Measurements from ENCODE around the gene PTPRG. TPM values are rescaled to one million over a fixed set of nuclear protein-coding genes. Genes with fewer than 3 reads are reported as not detected.

Gene PTPRG
- total RNA-seq, 1 experiment from 2014 or later: 0.73 TPM

DNA sequence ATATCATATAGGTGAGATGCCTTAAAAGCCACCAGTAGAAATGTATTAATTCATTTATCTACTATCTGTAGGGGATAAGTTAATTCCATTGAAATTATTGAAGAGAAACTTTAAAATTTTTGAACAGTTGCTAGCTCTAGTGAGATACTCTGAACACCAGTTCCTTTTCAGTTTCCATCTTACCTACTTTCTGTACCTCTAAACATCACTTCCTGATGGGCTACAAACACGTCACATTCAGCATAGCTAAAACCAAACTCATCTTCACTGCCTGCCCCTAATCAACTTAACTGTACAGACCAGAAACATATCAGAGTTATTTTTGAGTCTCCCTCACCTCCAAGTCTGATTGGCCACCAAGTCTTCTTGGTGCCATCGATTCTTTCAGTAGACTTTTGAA is 723.1 kb downstream of the PTPRG start:
- no peak for ATAC-seq
- no peaks in the 10 kb centered on the region for H3K4me1 ChIP-seq (ENCODE audit: insufficient read depth, low read length)
- no peaks in the 10 kb centered on the region for H3K9me2 ChIP-seq (replicated peaks; ENCODE audit: low read length)
- H4K20me1 ChIP-seq (ENCODE audit: low read length): no peaks in the 10 kb centered on the region
- ChIA-PET POLR2A (ENCODE audit: unreplicated experiment) (no interaction called here), CTCF (no interaction called here)
- H3K79me2 ChIP-seq (ENCODE audit: low read length): no peaks in the 10 kb centered on the region
- no peaks in the 10 kb centered on the region for H3K9me3 ChIP-seq (ENCODE audit: low read length)
- H3K27ac ChIP-seq (ENCODE audit: low read length): no peak overlapping the region
- H3K27me3 ChIP-seq (ENCODE audit: low read length): no peaks in the 10 kb centered on the region
- BruUV-seq (replicated peaks): no TSS peak
- no peak overlapping the region for H3K4me2 ChIP-seq (ENCODE audit: low read length)
- no peak overlapping the region for H2AFZ ChIP-seq (ENCODE audit: low read length)
- intact Hi-C loops (cut with micrococcal nuclease): no loop called here
- no peaks in the 10 kb centered on the region for H3K36me3 ChIP-seq (ENCODE audit: low read depth, low read length)
- DNase-seq: no peak
- H3K4me3 ChIP-seq (ENCODE audit: low read length): no peak overlapping the region
- no peak overlapping the region for H3K9ac ChIP-seq (ENCODE audit: low read length)
- TF ChIP-seq EZH2 (IDR thresholded peaks at IDR 0.05; ENCODE audit: low read length, unreplicated experiment): no peak
- no peak for TF ChIP-seq EZH2phosphoT487 (IDR thresholded peaks at IDR 0.05; ENCODE audit: borderline replicate concordance, low read length)
- TF ChIP-seq, protein P1, sequence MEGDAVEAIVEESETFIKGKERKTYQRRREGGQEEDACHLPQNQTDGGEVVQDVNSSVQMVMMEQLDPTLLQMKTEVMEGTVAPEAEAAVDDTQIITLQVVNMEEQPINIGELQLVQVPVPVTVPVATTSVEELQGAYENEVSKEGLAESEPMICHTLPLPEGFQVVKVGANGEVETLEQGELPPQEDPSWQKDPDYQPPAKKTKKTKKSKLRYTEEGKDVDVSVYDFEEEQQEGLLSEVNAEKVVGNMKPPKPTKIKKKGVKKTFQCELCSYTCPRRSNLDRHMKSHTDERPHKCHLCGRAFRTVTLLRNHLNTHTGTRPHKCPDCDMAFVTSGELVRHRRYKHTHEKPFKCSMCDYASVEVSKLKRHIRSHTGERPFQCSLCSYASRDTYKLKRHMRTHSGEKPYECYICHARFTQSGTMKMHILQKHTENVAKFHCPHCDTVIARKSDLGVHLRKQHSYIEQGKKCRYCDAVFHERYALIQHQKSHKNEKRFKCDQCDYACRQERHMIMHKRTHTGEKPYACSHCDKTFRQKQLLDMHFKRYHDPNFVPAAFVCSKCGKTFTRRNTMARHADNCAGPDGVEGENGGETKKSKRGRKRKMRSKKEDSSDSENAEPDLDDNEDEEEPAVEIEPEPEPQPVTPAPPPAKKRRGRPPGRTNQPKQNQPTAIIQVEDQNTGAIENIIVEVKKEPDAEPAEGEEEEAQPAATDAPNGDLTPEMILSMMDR (conservative IDR thresholded peaks at IDR 0.05; ENCODE audit: low read depth, low read length): no peak
- H3F3A ChIP-seq (ENCODE audit: low read length, unreplicated experiment): no peaks in the 10 kb centered on the region

DNA sequence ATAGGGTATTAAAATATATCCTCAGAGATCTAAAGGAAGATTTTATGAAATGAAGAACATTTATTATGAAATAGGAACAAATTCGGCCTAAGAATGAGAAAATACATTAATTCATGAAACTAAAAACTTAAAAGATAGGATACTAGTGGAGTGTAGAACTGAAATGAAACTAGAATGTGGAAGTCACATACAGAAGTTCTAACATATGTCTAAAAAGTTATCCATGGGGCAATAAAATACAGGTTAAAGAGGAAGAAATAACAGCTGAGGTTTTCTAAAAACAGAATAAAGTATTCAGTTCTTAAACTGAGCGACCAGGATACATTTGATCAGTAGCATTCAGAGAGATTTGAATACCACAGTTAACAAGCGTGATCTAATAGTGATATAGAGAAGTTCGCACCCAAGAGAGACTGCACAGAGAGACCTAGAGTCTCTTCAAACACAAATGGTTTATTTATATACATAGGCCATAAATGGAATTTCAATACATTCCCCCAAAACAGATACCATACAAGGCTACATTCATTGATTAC is 726.1 kb downstream of the PTPRG start:
- ATAC-seq: no peak
- POLR2A ChIA-PET (ENCODE audit: unreplicated experiment): no interaction called here
- Histone ChIP-seq H4K20me1 (ENCODE audit: low read length) (no peaks in the 10 kb centered on the region), H2AFZ (ENCODE audit: low read length) (no peak overlapping the region), H3K27ac (ENCODE audit: low read length) (no peak overlapping the region), H3K9me2 (replicated peaks; ENCODE audit: low read length) (no peaks in the 10 kb centered on the region), H3K9ac (ENCODE audit: low read length) (no peak overlapping the region), H3K79me2 (ENCODE audit: low read length) (no peaks in the 10 kb centered on the region), H3K4me3 (ENCODE audit: low read length) (no peak overlapping the region), H3K36me3 (ENCODE audit: low read depth, low read length) (no peaks in the 10 kb centered on the region), H3K9me3 (ENCODE audit: low read length) (no peaks in the 10 kb centered on the region), H3K4me2 (ENCODE audit: low read length) (no peak overlapping the region), H3K27me3 (ENCODE audit: low read length) (no peaks in the 10 kb centered on the region), H3F3A (ENCODE audit: low read length, unreplicated experiment) (no peaks in the 10 kb centered on the region), H3K4me1 (ENCODE audit: insufficient read depth, low read length) (no peaks in the 10 kb centered on the region)
- intact Hi-C loops (cut with micrococcal nuclease): loop anchor here (5.0 kb wide), 1 partner anchor 40 kb away; no protein-coding TSS in a partner anchor
- BruUV-seq (replicated peaks): no TSS peak
- DNase-seq: no peak
- CTCF ChIA-PET: no interaction called here
- TF ChIP-seq, protein P1 (conservative IDR thresholded peaks at IDR 0.05; ENCODE audit: low read depth, low read length): no peak
- no peak for TF ChIP-seq EZH2phosphoT487 (IDR thresholded peaks at IDR 0.05; ENCODE audit: borderline replicate concordance, low read length)
- TF ChIP-seq EZH2 (IDR thresholded peaks at IDR 0.05; ENCODE audit: low read length, unreplicated experiment): no peak

DNA sequence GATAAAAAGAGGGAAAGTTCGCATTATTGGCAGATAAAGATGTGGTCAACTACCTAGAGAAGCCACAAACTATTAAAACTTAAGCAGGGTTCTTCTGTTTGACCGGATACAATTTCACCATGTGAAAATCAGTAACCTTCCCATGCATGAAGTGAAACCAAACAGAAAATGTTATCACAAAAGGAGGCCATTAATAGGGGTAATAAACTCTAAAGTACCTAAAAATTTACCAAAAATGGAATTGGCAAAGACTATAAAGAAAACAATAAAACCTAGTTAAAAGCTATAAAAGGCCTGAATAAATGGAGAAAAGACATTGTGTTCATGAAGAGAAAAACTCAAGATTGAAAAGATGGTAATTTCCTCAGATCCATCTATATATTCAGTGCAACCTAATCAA is 728.6 kb downstream of the PTPRG start:
- Histone ChIP-seq H3K4me1 (ENCODE audit: insufficient read depth, low read length) (no peaks in the 10 kb centered on the region), H3K36me3 (ENCODE audit: low read depth, low read length) (no peaks in the 10 kb centered on the region), H4K20me1 (ENCODE audit: low read length) (no peaks in the 10 kb centered on the region), H3K27me3 (ENCODE audit: low read length) (no peaks in the 10 kb centered on the region), H3K79me2 (ENCODE audit: low read length) (no peaks in the 10 kb centered on the region), H2AFZ (ENCODE audit: low read length) (no peak overlapping the region), H3K4me2 (ENCODE audit: low read length) (no peak overlapping the region), H3K9ac (ENCODE audit: low read length) (no peak overlapping the region), H3K9me3 (ENCODE audit: low read length) (no peaks in the 10 kb centered on the region), H3K9me2 (replicated peaks; ENCODE audit: low read length) (no peaks in the 10 kb centered on the region), H3K4me3 (ENCODE audit: low read length) (no peak overlapping the region), H3K27ac (ENCODE audit: low read length) (no peak overlapping the region), H3F3A (ENCODE audit: low read length, unreplicated experiment) (no peaks in the 10 kb centered on the region)
- ChIA-PET CTCF (no interaction called here), POLR2A (ENCODE audit: unreplicated experiment) (no interaction called here)
- ATAC-seq (no peak), DNase-seq (no peak)
- no TSS peak for BruUV-seq (replicated peaks)
- intact Hi-C loops (cut with micrococcal nuclease): loop anchor here (5.0 kb wide), 1 partner anchor 43 kb away; no protein-coding TSS in a partner anchor
- TF ChIP-seq EZH2phosphoT487 (IDR thresholded peaks at IDR 0.05; ENCODE audit: borderline replicate concordance, low read length): no peak
- TF ChIP-seq EZH2 (IDR thresholded peaks at IDR 0.05; ENCODE audit: low read length, unreplicated experiment): no peak

Measured in PC-3 (cell line).